Liver (tissue), 3 donors: Measurements from ENCODE around the gene SLC25A26.

ENCODE experiments used
- CTCF ChIP-seq: fragments of 150-350 bp; IDR thresholded peaks from 2 replicates; pipeline ENCODE4 v1.5.1; 2017; ENCODE audit warnings: improper control_type of control experiment, low read depth, low read length; ENCODE audit not compliant: missing input control
- MAX ChIP-seq: IDR thresholded peaks from 2 replicates; pipeline ENCODE4 v1.6.1; 2016; ENCODE audit warnings: antibody characterized with exemption
- NR2F2 ChIP-seq: IDR thresholded peaks from 2 replicates; pipeline ENCODE4 v1.6.1; 2016; ENCODE audit warnings: antibody characterized with exemption
- RAD21 ChIP-seq, 2 donors: IDR thresholded peaks; 2 replicates each; pipeline ENCODE4 v1.6.1; 2016; ENCODE audit warnings: antibody characterized with exemption in 2 of 2, mild to moderate bottlenecking in 2 of 2
- SP1 ChIP-seq: IDR thresholded peaks from 2 replicates; pipeline ENCODE4 v1.6.1; 2018; ENCODE audit warnings: antibody characterized with exemption, mild to moderate bottlenecking
- TAF1 ChIP-seq: conservative IDR thresholded peaks from 2 replicates; pipeline ENCODE4 v1.6.1; 2016; ENCODE audit warnings: antibody characterized with exemption, mild to moderate bottlenecking
- YY1 ChIP-seq: IDR thresholded peaks from 2 replicates; pipeline ENCODE4 v1.6.1; 2016; ENCODE audit warnings: antibody characterized with exemption, mild to moderate bottlenecking
- TF ChIP-seq, protein P1 (sequence below): IDR thresholded peaks from 2 replicates; pipeline ENCODE4 v1.6.1; 2016; ENCODE audit warnings: antibody characterized with exemption
- TF ChIP-seq, protein P2 (sequence below): IDR thresholded peaks from 2 replicates; pipeline ENCODE4 v1.6.1; 2016; ENCODE audit warnings: antibody characterized with exemption, mild to moderate bottlenecking
- donor health status: healthy.
- donor health status: healthy.

DNA sequence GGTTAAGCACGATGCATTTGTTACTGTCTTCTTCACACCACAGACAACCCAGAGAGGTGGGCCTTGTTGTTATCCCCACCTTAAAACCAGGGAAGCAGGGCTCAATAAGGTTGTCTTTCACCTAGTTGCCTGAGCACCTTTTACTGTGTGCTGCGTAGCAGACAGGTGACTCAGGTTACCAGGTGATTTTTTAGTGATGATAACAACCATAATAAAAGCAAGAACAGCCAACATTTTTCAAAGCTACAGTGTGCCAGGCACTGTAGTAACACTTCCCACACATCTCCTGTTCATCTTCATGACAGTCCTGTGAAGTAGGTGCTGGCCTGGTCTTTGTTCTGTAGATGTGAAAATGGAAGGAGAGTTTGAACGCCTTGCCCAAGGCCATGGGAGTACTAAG, 132.2 kb downstream of the SLC25A26 start:
- TF ChIP-seq CTCF: no peak
- TF ChIP-seq, protein P1, sequence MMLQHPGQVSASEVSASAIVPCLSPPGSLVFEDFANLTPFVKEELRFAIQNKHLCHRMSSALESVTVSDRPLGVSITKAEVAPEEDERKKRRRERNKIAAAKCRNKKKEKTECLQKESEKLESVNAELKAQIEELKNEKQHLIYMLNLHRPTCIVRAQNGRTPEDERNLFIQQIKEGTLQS: no peak
- TF ChIP-seq YY1: no peak
- TF ChIP-seq SP1: no peak
- no peak for TF ChIP-seq NR2F2
- TF ChIP-seq TAF1: no peak
- TF ChIP-seq MAX: no peak
- TF ChIP-seq, protein P2, sequence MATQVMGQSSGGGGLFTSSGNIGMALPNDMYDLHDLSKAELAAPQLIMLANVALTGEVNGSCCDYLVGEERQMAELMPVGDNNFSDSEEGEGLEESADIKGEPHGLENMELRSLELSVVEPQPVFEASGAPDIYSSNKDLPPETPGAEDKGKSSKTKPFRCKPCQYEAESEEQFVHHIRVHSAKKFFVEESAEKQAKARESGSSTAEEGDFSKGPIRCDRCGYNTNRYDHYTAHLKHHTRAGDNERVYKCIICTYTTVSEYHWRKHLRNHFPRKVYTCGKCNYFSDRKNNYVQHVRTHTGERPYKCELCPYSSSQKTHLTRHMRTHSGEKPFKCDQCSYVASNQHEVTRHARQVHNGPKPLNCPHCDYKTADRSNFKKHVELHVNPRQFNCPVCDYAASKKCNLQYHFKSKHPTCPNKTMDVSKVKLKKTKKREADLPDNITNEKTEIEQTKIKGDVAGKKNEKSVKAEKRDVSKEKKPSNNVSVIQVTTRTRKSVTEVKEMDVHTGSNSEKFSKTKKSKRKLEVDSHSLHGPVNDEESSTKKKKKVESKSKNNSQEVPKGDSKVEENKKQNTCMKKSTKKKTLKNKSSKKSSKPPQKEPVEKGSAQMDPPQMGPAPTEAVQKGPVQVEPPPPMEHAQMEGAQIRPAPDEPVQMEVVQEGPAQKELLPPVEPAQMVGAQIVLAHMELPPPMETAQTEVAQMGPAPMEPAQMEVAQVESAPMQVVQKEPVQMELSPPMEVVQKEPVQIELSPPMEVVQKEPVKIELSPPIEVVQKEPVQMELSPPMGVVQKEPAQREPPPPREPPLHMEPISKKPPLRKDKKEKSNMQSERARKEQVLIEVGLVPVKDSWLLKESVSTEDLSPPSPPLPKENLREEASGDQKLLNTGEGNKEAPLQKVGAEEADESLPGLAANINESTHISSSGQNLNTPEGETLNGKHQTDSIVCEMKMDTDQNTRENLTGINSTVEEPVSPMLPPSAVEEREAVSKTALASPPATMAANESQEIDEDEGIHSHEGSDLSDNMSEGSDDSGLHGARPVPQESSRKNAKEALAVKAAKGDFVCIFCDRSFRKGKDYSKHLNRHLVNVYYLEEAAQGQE: no peak
- TF ChIP-seq RAD21 (IDR thresholded peaks at IDR 0.05): no peak
